Stomach smooth muscle (tissue), 2 donors: ENCODE results near the gene AGPAT4.
"Not testable (repeated sequence)": the region's sequence is repeated elsewhere in the genome, so short reads cannot be mapped to it uniquely, and the experiment has no call there.

Experiments used
- H3K27ac ChIP-seq: one replicate; pipeline ENCODE4 v1.7.0; 2013; ENCODE audit warnings: mild to moderate bottlenecking, low read length, inconsistent platforms
- H3K27me3 ChIP-seq, 2 donors: one replicate each; pipeline ENCODE4 v1.7.0; 2013; ENCODE audit warnings: low read length in 2 of 2; ENCODE audit not compliant: insufficient read depth in 2 of 2, control insufficient read depth in 1 of 2
- H3K36me3 ChIP-seq, 2 donors: one replicate each; pipeline ENCODE4 v1.7.0; 2013; ENCODE audit warnings: low read length in 2 of 2; ENCODE audit not compliant: control insufficient read depth in 2 of 2, insufficient read depth in 2 of 2
- H3K4me1 ChIP-seq: one replicate; pipeline ENCODE4 v1.7.0; 2013; ENCODE audit warnings: low read length; ENCODE audit not compliant: control insufficient read depth, insufficient read depth
- H3K4me3 ChIP-seq, 2 donors: one replicate each; pipeline ENCODE4 v1.7.0; 2013; ENCODE audit warnings: low read length in 2 of 2
- H3K9ac ChIP-seq, 2 donors: one replicate each; pipeline ENCODE4 v1.7.0; 2013; ENCODE audit warnings: low read length in 2 of 2, mild to moderate bottlenecking in 1 of 2
- H3K9me3 ChIP-seq, 2 donors: one replicate each; pipeline ENCODE4 v1.7.0; 2013; ENCODE audit warnings: low read length in 2 of 2; ENCODE audit not compliant: control insufficient read depth in 2 of 2
- donor health status: healthy.
- donor health status: Pancreatic carcinoma.

AGPAT4 gene

GRCh38 chr6:161188547-161189465 is 85.1 kb downstream of the AGPAT4 start:
- Histone ChIP-seq H3K4me1 (no peaks in the 10 kb centered on the region), H3K27ac (no peak overlapping the region), H3K27me3 (no peaks in the 10 kb centered on the region), H3K4me3 (no peak overlapping the region), H3K9ac (no peak overlapping the region), H3K36me3 (peaks cover 0 to 2% of the 10 kb centered on the region in 2 donors), H3K9me3 (no peaks in the 10 kb centered on the region)

- Histone ChIP-seq H3K9ac (no peak overlapping the region), H3K4me1 (no peaks in the 10 kb centered on the region), H3K4me3 (no peak overlapping the region), H3K9me3 (no peaks in the 10 kb centered on the region), H3K27ac (no peak overlapping the region), H3K36me3 (peaks cover 0 to 2% of the 10 kb centered on the region in 2 donors), H3K27me3 (no peaks in the 10 kb centered on the region)
Observed at GRCh38 chr6:161186173-161186769, 87.6 kb downstream of the AGPAT4 start.

GRCh38 chr6:161181121-161181520 is 92.7 kb downstream of the AGPAT4 start:
- Histone ChIP-seq H3K9ac (no peak overlapping the region), H3K9me3 (peaks cover 0 to 8% of the 10 kb centered on the region in 2 donors), H3K36me3 (peaks cover 0 to 2% of the 10 kb centered on the region in 2 donors), H3K4me3 (no peak overlapping the region), H3K27ac (no peak overlapping the region), H3K27me3 (no peaks in the 10 kb centered on the region), H3K4me1 (no peaks in the 10 kb centered on the region)

GRCh38 chr6:161178155-161178554 is 95.7 kb downstream of the AGPAT4 start:
- not testable (repeated sequence) for H3K4me1 ChIP-seq, H3K4me3 ChIP-seq, H3K36me3 ChIP-seq, H3K27ac ChIP-seq, H3K9me3 ChIP-seq, H3K9ac ChIP-seq, H3K27me3 ChIP-seq

- not testable (repeated sequence) for H3K4me3 ChIP-seq, H3K4me1 ChIP-seq, H3K36me3 ChIP-seq, H3K27ac ChIP-seq, H3K9ac ChIP-seq, H3K27me3 ChIP-seq, H3K9me3 ChIP-seq
Observed at GRCh38 chr6:161176428-161176827, 97.4 kb downstream of the AGPAT4 start.

GRCh38 chr6:161172769-161173168 is 101.1 kb downstream of the AGPAT4 start:
- not testable (repeated sequence) for H3K27me3 ChIP-seq, H3K27ac ChIP-seq, H3K9ac ChIP-seq, H3K36me3 ChIP-seq, H3K4me3 ChIP-seq, H3K9me3 ChIP-seq
- peaks cover 16% of the 10 kb centered on the region for H3K4me1 ChIP-seq

- Histone ChIP-seq H3K27ac (no peak overlapping the region), H3K4me1 (peaks cover 16% of the 10 kb centered on the region), H3K9ac (no peak overlapping the region), H3K4me3 (no peak overlapping the region), H3K9me3 (no peaks in the 10 kb centered on the region), H3K36me3 (peaks cover 0 to under 1% of the 10 kb centered on the region in 2 donors), H3K27me3 (no peaks in the 10 kb centered on the region)
Observed at GRCh38 chr6:161171207-161171606, 102.7 kb downstream of the AGPAT4 start.

- Histone ChIP-seq H3K4me3 (no peak overlapping the region), H3K9ac (no peak overlapping the region), H3K9me3 (no peaks in the 10 kb centered on the region), H3K36me3 (peaks cover 0 to 10% of the 10 kb centered on the region in 2 donors), H3K27ac (no peak overlapping the region), H3K27me3 (no peaks in the 10 kb centered on the region), H3K4me1 (peaks cover 16% of the 10 kb centered on the region)
Observed at GRCh38 chr6:161169696-161170095, 104.2 kb downstream of the AGPAT4 start.

GRCh38 chr6:161169035-161169434 is 104.8 kb downstream of the AGPAT4 start:
- no peak overlapping the region for H3K9ac ChIP-seq
- peaks cover 16% of the 10 kb centered on the region for H3K4me1 ChIP-seq

GRCh38 chr6:161168281-161168891 is 105.5 kb downstream of the AGPAT4 start:
- Histone ChIP-seq H3K9me3 (no peaks in the 10 kb centered on the region), H3K4me3 (no peak overlapping the region), H3K27me3 (no peaks in the 10 kb centered on the region), H3K9ac (no peak overlapping the region), H3K36me3 (peaks cover 0 to 15% of the 10 kb centered on the region in 2 donors), H3K27ac (no peak overlapping the region), H3K4me1 (peaks cover 16% of the 10 kb centered on the region)

More at GRCh38 chr6:161169035-161169434, 104.8 kb downstream of the AGPAT4 start:
- H3K27ac ChIP-seq: no peak overlapping the region
- peaks cover 0 to 15% of the 10 kb centered on the region in 2 donors for H3K36me3 ChIP-seq
- no peaks in the 10 kb centered on the region for H3K9me3 ChIP-seq
- no peak overlapping the region for H3K4me3 ChIP-seq
- no peaks in the 10 kb centered on the region for H3K27me3 ChIP-seq
